Measurements from ENCODE around the gene OTUB1.
"Not testable (repeated sequence)": the region's sequence is repeated elsewhere in the genome, so short reads cannot be mapped to it uniquely, and the experiment has no call there.

Gene OTUB1

DNA sequence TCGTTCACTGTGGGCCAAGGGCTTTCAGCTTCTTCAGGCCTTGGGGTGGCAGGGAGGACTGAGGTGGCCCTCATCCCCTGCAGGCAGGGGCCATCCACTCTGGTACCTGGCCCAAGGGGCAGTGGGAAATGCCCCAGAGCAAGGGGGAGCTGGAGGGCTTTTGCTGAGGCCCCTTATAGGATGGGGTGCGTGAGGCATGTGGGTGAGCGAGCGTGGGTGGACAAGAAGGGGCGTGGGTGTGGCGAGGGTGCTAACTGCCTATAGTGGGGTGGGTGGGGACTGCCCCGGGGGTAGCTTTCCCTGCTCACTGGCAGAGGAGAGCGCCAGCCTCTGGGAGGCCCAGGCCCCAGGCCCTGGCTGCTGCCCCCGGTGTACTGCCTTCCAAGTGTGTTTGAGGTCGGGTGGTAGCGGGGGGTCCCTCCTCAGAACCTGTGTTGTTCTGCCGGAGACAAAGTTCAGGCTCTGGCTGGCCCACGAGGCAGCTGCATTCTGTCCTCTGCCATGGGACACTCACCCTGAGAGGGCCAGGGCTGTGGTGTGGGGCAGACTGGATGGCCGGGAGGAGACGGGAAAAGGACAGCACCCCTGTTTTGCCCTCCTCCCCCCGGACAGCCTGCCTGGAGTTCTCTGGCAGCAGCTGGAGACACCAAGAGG, 52.9 kb downstream of the OTUB1 start:
- FAIRE-seq, result no peak

DNA sequence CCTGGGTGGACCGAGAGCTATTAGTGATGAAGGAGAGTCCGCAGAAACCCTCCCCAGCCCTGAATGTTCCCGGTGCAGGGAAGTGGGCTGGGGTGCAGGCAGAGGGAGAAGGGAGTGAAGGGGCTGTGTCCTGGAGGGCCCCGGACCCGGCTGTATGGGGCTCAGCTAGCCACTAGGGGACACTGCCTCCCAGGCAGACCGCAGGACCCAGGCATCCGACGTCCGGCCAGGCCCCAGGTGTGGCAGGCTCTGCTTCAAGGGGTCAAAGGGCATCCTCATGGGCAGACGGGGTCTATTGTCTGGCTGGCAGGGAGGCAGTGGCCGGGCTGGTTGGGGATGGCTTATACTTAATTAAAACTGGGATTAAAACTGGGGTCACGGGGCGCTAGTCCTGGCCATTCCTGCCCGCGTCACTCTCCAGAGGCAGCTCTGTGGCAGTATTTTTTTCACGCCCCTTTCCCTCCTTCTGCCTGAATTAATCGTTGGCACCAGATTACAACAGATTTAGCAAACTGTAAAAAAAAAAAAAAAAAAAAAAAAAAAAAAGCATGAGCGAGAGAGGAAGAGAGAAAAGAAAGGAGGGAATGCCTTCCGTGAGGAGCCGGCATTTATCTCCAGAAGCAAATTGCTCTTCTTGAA, 54.6 kb downstream of the OTUB1 start:
- FAIRE-seq, result no peak
- DNase-seq (ENCODE audit: extremely low spot score, insufficient read length, low read depth), result no peak

More for the DNA sequence above, 52.9 kb downstream of the OTUB1 start:
- no peak for DNase-seq (ENCODE audit: extremely low spot score, insufficient read length, low read depth)

DNA sequence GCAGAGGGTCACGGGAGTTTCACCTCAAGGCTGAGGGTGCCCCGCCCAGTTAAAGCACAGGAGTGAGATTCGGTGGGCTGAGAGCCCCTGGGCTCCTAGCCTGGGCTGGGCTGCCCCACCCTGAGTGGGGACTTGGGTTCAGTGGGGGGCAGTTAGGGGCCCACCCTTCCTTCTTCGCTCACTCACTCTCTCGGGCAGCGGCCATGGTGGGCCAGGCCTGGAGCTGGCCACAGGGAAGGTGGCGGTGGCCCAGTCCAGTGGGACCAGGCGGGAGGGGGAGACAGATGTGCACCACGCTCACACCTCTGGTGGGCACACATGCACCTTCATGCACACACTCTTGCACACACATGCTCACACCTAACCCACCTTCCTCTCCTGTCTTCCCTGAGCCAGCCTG, 55.6 kb downstream of the OTUB1 start:
- FAIRE-seq (no peak), DNase-seq (ENCODE audit: extremely low spot score, insufficient read length, low read depth) (no peak)

DNA sequence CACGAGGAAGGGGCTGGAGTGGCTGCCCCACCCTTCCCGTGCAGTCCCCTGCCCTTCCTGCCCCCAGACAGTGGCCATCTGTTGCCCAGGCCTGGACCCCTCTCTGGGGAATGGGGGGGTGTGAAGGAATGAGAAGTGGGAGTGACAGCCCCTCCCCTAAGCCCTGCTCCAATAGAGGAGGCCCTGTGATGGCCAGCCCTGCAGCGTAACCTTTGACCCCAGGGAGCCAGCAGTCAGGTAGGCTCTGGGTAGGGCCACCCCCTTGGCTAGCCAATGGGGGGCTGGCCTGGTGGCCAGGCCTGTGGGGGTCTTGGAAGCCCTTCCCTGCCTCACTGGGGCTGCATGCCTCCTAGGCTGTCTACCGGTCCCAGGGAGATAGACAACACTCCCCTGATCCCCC, 56.1 kb downstream of the OTUB1 start:
- no peak for FAIRE-seq

DNA sequence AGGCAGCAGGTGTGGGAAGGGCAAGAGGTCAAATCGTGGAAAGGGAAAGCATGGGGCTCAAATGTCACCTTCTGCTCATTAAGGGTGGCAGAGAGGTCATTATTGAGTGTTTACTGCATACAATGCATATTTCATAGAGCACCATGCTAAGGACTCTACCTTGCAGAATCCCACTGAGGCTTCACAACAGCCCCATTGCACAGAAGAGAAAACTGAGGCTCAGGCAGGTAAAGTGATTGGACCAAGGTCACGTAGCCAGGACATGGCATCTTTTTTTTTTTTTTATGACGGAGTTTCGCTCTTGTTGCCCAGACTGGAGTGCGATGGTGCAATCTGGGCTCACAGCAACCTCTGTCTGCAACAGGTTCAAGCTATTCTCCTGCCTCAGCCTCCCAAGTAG, 57.3 kb downstream of the OTUB1 start:
- FAIRE-seq (no peak), DNase-seq (ENCODE audit: extremely low spot score, insufficient read length, low read depth) (no peak)

More for the DNA sequence above, 56.1 kb downstream of the OTUB1 start:
- no peak for DNase-seq (ENCODE audit: extremely low spot score, insufficient read length, low read depth)

DNA sequence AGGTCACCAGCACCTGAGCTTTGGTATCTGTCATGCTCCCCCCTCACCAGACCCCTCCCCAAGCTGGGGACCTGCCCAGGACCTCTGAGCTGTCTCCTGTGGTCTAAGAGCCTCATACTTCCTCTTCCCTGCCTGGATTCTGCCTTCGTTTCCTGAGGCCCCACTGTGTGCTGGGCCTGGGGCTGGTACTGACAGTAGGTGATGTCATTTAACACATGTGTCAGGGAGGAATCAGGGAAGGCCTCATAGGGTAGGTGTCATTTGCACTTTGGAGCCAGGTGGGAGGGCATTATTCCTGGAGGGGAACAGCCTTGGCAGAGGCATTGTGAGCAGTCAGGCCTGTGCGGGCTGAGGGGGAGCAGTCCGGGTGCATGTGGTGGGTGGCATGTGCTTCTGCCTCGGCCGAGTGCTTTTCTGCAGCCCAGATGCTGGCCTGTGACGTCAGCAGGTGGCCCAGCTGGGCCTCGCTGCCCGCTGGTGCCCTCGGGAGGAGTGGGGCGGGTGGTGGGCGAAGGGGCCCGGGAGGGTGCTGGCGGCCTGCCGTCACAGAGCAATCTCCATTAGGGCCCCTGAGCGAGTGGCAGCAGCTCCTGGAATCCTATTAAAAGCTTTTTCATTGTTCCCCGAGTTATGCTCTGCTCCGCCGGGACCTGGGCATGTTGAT, 58.6 kb downstream of the OTUB1 start:
- FAIRE-seq, result no peak
- DNase-seq (ENCODE audit: extremely low spot score, insufficient read length, low read depth), result no peak

DNA sequence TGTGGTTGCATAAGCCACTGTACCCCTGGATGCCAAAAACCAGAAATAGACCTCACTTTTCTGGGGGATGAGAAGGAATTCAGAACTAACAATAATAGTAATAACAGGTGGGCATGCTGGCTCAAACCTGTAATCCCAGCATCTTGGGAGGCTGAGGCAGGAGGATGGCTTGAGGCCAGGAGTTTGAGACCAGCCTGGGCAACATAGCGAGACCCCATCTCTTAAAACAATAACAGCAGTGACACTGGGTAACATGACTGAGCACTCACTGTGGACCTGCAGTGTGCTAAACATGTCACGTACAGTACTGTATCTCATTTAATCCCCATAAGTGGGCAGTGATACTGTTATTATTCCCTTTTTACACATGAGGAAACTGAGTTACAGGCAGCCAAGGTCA, 59.5 kb downstream of the OTUB1 start:
- no peak for DNase-seq (ENCODE audit: extremely low spot score, insufficient read length, low read depth)
- FAIRE-seq, result no peak

DNA sequence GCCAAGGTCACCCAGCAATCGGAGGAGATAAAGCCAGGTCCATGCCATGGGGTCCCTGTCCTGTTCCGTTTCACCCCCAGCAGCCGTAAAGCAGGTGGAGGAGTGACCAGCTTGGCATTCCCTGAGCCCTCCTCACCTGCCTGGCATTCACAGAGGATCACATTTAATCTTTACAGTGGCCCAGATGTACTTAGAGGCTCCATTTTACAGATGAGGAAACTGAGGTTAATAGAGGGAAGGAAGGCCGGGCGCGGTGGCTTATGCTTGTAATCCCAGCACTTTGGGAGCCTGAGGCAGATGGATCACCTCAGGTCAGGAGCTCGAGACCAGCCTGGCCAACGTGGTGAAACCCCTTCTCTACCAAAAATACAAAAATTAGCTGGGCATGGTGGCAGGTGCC, 61.1 kb downstream of the OTUB1 start:
- not testable (repeated sequence) for DNase-seq (ENCODE audit: extremely low spot score, insufficient read length, low read depth); FAIRE-seq

All from GM18507 (cell line).